H1 (cell line): ENCODE data around the gene IGSF9. TPM values are rescaled to one million over a fixed set of nuclear protein-coding genes. Genes with fewer than 3 reads are reported as not detected.

Source experiments
- CREB1 ChIP-seq: IDR thresholded peaks from 2 replicates; pipeline ENCODE4 v1.6.1; 2012; ENCODE audit warnings: inconsistent platforms
- EGR1 ChIP-seq: IDR thresholded peaks from 2 replicates; pipeline ENCODE4 v1.6.1; 2011; ENCODE audit warnings: low read depth, low read length, borderline replicate concordance
- HDAC2 ChIP-seq, 2 experiments: fragments of 300-600 bp in 1 of 2; sonication (generic) in 1 of 2; IDR thresholded peaks; 2 replicates each; pipeline ENCODE4 v1.6.1; 2011 to 2012; ENCODE audit warnings: low read depth in 2 of 2, low read length in 2 of 2, mild to moderate bottlenecking in 2 of 2, moderate library complexity in 2 of 2, borderline replicate concordance in 1 of 2, inconsistent platforms in 1 of 2
- MAX ChIP-seq: IDR thresholded peaks from 2 replicates; pipeline ENCODE4 v1.6.1; 2012; ENCODE audit warnings: inconsistent platforms
- TCF12 ChIP-seq: IDR thresholded peaks from 2 replicates; pipeline ENCODE4 v1.6.1; 2011; ENCODE audit warnings: low read depth, mild to moderate bottlenecking, low read length
- polyA plus RNA-seq, 7 experiments: library from polyadenylated mRNA; depleted of rRNA in 3 of 7; stranded (reverse) in 5 of 7; unstranded in 2 of 7; fragments of >200 nt in 5 of 7; fragments of 200-250 nt in 2 of 7; gene quantifications; 1 replicate in 5 of 7; 2 replicates in 1 of 7; 4 replicates in 1 of 7; pipeline versions ENCODE4 v1.2.1 to v1.2.3, GENCODE V29; 2011 to 2013; ENCODE audit warnings: missing spikeins in 2 of 7, mixed read lengths in 2 of 7
- total RNA-seq: library from RNA; stranded (reverse); fragmentation: NEBNext Ultra II Directional; extraction: Animal tissue kit (Norgen Biotek cat#: 25700); gene quantifications from 2 replicates; pipeline ENCODE4 v1.2.1, GENCODE V29; 2021
- TF ChIP-seq, protein P1 (sequence below): IDR thresholded peaks from 2 replicates; pipeline ENCODE4 v1.6.1; 2012; ENCODE audit warnings: inconsistent platforms
- TF ChIP-seq, protein P2 (sequence below), 3 experiments: IDR thresholded peaks; 1 replicate in 2 of 3; 2 replicates in 1 of 3; pipeline versions ENCODE4 v1.5.1 to v1.6.1; 2011; ENCODE audit warnings: low read length in 3 of 3, mild to moderate bottlenecking in 3 of 3, inconsistent platforms in 2 of 3, low read depth in 1 of 3, moderate library complexity in 1 of 3; ENCODE audit not compliant: insufficient read depth in 1 of 3; ENCODE audit errors: control extremely low read depth in 1 of 3

The IGSF9 gene
- total and polyA plus RNA-seq, 2 of the 8 experiments (the other 6 are each of a cell fraction or from before 2014, with no cell fraction given), result 10.9 to 28.1 TPM

DNA sequence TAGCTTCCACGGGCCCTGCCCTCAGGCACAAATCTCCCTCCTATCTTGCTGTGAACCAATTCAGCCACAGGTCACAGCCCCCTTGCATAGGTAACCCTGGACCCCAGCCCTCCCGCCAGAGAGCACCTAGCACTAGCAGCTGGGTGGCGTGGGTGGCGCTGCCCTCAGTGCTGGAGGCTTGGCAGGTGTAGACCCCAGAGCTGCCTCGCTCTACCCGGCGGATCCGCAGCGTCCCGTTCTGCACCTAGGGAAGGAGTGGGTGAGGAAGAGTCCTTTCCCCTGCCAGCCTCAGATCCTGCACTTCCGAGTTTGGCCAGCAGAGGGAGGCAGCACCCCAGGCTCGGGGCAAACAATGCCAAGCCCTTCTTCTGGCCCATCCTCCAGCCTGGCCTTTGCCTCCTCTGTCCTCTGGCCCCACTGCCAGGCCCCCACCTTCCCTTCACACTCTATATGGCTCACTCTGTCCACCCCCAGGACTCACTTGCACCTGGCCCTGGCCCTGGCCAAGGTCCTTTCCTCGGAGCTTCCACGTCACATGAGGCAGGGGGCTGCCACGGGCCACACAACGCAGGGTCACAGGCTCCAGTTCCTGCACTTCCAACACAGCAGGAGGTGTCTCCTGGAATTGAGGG, 9.0 kb downstream of the IGSF9 start (continued):
- TF ChIP-seq, protein P1, sequence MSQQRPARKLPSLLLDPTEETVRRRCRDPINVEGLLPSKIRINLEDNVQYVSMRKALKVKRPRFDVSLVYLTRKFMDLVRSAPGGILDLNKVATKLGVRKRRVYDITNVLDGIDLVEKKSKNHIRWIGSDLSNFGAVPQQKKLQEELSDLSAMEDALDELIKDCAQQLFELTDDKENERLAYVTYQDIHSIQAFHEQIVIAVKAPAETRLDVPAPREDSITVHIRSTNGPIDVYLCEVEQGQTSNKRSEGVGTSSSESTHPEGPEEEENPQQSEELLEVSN, result no peak
- 0 out of 2 replicates have a peak, but pooled peaks have one; percentile 7 for TF ChIP-seq CREB1
- TF ChIP-seq MAX, result peak; percentile 33; the same call in 1 of the 2 replicates
- no peak for TF ChIP-seq TCF12
- no peak for TF ChIP-seq HDAC2 (IDR thresholded peaks at IDR 0.05; ENCODE audit: borderline replicate concordance in 1 of 2, low read depth in 2 of 2, low read length in 2 of 2)
- no peak for TF ChIP-seq EGR1
- TF ChIP-seq, protein P2, sequence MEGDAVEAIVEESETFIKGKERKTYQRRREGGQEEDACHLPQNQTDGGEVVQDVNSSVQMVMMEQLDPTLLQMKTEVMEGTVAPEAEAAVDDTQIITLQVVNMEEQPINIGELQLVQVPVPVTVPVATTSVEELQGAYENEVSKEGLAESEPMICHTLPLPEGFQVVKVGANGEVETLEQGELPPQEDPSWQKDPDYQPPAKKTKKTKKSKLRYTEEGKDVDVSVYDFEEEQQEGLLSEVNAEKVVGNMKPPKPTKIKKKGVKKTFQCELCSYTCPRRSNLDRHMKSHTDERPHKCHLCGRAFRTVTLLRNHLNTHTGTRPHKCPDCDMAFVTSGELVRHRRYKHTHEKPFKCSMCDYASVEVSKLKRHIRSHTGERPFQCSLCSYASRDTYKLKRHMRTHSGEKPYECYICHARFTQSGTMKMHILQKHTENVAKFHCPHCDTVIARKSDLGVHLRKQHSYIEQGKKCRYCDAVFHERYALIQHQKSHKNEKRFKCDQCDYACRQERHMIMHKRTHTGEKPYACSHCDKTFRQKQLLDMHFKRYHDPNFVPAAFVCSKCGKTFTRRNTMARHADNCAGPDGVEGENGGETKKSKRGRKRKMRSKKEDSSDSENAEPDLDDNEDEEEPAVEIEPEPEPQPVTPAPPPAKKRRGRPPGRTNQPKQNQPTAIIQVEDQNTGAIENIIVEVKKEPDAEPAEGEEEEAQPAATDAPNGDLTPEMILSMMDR (IDR thresholded peaks at IDR 0.05; ENCODE audit: control extremely low read depth in 1 of 3, insufficient read depth in 1 of 3, low read depth in 1 of 3, low read length in 3 of 3), result peak; percentile 97 to 99 (median 99)
